ENCODE measurements around the gene SSC4D. TPM values are rescaled to one million over a fixed set of nuclear protein-coding genes. Genes with fewer than 3 reads are reported as not detected.

The SSC4D gene
- total and polyA plus RNA-seq, 9 of the 15 experiments (the other 6 are each of a cell fraction or from before 2014, with no cell fraction given): 0.06 to 1.1 (median 0.85) TPM; not detected in 1

DNA sequence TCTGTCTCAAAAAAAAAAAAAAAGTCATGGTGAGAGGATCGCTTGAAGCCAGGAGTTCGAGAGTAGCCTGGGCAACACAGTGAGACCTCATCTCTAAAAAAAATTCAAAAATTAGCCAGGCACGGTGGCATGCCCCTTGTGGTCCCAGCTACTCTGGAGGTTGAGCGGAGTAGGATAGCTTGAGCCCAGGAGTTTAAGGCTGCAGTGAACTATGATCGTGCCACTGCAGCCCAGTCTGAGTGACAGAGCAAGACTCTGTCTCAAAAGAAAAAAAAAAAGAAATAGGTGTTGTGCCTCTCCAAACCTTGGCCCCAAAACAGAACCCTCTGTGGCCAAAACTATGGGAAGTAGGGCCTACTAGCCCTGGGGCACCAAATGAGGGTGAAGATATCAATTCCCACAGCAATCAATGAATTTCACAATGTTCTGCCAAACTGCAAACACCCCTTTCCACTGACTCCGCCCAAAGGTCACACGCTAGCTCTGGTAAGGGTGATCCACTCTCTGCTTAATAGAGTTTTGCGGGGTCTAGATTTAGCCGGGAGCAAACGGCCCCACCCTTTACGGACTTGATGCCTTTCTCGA, 16.9 kb downstream of the SSC4D start (continued):
- 0 out of 2 replicates have a peak, but pooled peaks have one; percentile 16 for TF ChIP-seq ARID1B (IDR thresholded peaks at IDR 0.05)
- peak; percentile 17; the same call in 1 of the 2 replicates for TF ChIP-seq ELF2 (CRISPR knock-in tag; IDR thresholded peaks at IDR 0.05)
- no peak for TF ChIP-seq ZNF253 (CRISPR knock-in tag; conservative IDR thresholded peaks at IDR 0.05)
- no peak for TF ChIP-seq SMAD4 (CRISPR knock-in tag; conservative IDR thresholded peaks at IDR 0.05)
- TF ChIP-seq POLR2AphosphoS2 (IDR thresholded peaks at IDR 0.05; ENCODE audit: low read length): no peak
- 0 out of 2 replicates have a peak, but pooled peaks have one; percentile 56 for TF ChIP-seq ZNF668 (CRISPR knock-in tag; IDR thresholded peaks at IDR 0.05)
- TF ChIP-seq HDAC6 (IDR thresholded peaks at IDR 0.05; ENCODE audit: low read depth, low read length): no peak
- TF ChIP-seq, protein P1, sequence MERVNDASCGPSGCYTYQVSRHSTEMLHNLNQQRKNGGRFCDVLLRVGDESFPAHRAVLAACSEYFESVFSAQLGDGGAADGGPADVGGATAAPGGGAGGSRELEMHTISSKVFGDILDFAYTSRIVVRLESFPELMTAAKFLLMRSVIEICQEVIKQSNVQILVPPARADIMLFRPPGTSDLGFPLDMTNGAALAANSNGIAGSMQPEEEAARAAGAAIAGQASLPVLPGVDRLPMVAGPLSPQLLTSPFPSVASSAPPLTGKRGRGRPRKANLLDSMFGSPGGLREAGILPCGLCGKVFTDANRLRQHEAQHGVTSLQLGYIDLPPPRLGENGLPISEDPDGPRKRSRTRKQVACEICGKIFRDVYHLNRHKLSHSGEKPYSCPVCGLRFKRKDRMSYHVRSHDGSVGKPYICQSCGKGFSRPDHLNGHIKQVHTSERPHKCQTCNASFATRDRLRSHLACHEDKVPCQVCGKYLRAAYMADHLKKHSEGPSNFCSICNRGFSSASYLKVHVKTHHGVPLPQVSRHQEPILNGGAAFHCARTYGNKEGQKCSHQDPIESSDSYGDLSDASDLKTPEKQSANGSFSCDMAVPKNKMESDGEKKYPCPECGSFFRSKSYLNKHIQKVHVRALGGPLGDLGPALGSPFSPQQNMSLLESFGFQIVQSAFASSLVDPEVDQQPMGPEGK (CRISPR knock-in tag; IDR thresholded peaks at IDR 0.05; ENCODE audit: borderline replicate concordance): no peak
- TF ChIP-seq SOX6 (IDR thresholded peaks at IDR 0.05): no peak
- TF ChIP-seq CBFB (CRISPR knock-in tag; IDR thresholded peaks at IDR 0.05): 0 out of 2 replicates have a peak, but pooled peaks have one; percentile 21
- TF ChIP-seq, protein P2, sequence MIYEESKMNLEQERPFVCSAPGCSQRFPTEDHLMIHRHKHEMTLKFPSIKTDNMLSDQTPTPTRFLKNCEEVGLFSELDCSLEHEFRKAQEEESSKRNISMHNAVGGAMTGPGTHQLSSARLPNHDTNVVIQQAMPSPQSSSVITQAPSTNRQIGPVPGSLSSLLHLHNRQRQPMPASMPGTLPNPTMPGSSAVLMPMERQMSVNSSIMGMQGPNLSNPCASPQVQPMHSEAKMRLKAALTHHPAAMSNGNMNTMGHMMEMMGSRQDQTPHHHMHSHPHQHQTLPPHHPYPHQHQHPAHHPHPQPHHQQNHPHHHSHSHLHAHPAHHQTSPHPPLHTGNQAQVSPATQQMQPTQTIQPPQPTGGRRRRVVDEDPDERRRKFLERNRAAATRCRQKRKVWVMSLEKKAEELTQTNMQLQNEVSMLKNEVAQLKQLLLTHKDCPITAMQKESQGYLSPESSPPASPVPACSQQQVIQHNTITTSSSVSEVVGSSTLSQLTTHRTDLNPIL (CRISPR knock-in tag; IDR thresholded peaks at IDR 0.05): no peak
- no peak for TF ChIP-seq MEIS2 (IDR thresholded peaks at IDR 0.05; ENCODE audit: partially characterized antibody)
- TF ChIP-seq KDM4B (IDR thresholded peaks at IDR 0.05; ENCODE audit: borderline replicate concordance in 2 of 2, low read depth in 1 of 2): no peak
- no peak for TF ChIP-seq CHCHD3 (CRISPR knock-in tag; IDR thresholded peaks at IDR 0.05)
- TF ChIP-seq, protein P3, sequence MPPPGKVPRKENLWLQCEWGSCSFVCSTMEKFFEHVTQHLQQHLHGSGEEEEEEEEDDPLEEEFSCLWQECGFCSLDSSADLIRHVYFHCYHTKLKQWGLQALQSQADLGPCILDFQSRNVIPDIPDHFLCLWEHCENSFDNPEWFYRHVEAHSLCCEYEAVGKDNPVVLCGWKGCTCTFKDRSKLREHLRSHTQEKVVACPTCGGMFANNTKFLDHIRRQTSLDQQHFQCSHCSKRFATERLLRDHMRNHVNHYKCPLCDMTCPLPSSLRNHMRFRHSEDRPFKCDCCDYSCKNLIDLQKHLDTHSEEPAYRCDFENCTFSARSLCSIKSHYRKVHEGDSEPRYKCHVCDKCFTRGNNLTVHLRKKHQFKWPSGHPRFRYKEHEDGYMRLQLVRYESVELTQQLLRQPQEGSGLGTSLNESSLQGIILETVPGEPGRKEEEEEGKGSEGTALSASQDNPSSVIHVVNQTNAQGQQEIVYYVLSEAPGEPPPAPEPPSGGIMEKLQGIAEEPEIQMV (tag; conservative IDR thresholded peaks at IDR 0.05; ENCODE audit: low read depth): 0 out of 2 replicates have a peak, but pooled peaks have one; percentile 3
- no peak for TF ChIP-seq BCL6 (CRISPR knock-in tag; IDR thresholded peaks at IDR 0.05)
- TF ChIP-seq SP1 (CRISPR knock-in tag; IDR thresholded peaks at IDR 0.05): no peak
- no peak for TF ChIP-seq CCNT2 (IDR thresholded peaks at IDR 0.05; ENCODE audit: borderline replicate concordance, extremely low read depth, insufficient read length, low read depth, low read length)
- TF ChIP-seq, protein P4, sequence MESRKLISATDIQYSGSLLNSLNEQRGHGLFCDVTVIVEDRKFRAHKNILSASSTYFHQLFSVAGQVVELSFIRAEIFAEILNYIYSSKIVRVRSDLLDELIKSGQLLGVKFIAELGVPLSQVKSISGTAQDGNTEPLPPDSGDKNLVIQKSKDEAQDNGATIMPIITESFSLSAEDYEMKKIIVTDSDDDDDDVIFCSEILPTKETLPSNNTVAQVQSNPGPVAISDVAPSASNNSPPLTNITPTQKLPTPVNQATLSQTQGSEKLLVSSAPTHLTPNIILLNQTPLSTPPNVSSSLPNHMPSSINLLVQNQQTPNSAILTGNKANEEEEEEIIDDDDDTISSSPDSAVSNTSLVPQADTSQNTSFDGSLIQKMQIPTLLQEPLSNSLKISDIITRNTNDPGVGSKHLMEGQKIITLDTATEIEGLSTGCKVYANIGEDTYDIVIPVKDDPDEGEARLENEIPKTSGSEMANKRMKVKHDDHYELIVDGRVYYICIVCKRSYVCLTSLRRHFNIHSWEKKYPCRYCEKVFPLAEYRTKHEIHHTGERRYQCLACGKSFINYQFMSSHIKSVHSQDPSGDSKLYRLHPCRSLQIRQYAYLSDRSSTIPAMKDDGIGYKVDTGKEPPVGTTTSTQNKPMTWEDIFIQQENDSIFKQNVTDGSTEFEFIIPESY (CRISPR knock-in tag; IDR thresholded peaks at IDR 0.05): no peak
- TF ChIP-seq, protein P5, sequence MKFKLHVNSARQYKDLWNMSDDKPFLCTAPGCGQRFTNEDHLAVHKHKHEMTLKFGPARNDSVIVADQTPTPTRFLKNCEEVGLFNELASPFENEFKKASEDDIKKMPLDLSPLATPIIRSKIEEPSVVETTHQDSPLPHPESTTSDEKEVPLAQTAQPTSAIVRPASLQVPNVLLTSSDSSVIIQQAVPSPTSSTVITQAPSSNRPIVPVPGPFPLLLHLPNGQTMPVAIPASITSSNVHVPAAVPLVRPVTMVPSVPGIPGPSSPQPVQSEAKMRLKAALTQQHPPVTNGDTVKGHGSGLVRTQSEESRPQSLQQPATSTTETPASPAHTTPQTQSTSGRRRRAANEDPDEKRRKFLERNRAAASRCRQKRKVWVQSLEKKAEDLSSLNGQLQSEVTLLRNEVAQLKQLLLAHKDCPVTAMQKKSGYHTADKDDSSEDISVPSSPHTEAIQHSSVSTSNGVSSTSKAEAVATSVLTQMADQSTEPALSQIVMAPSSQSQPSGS (CRISPR knock-in tag; IDR thresholded peaks at IDR 0.05): no peak

All from K562 (cell line).